HG02973 (cell line): ENCODE results near the gene ST6GALNAC2.
"Not testable (repeated sequence)": the region's sequence is repeated elsewhere in the genome, so short reads cannot be mapped to it uniquely, and the experiment has no call there.

Source experiments
- ATAC-seq: cut with Tn5 transposase; IDR thresholded peaks from one replicate; pipeline ENCODE4 v1.9.1; 2021; ENCODE audit warnings: moderate library complexity; ENCODE audit not compliant: unreplicated experiment

Gene ST6GALNAC2

GRCh38 chr17:76529224-76530094, 56.2 kb downstream of the ST6GALNAC2 start:
- no peak for ATAC-seq

- ATAC-seq = no peak
Observed at GRCh38 chr17:76528528-76529223, 57.0 kb downstream of the ST6GALNAC2 start.

GRCh38 chr17:76528156-76528527, 57.5 kb downstream of the ST6GALNAC2 start:
- ATAC-seq = no peak

- no peak for ATAC-seq
Observed at GRCh38 chr17:76527430-76528111, 58.1 kb downstream of the ST6GALNAC2 start.

DNA sequence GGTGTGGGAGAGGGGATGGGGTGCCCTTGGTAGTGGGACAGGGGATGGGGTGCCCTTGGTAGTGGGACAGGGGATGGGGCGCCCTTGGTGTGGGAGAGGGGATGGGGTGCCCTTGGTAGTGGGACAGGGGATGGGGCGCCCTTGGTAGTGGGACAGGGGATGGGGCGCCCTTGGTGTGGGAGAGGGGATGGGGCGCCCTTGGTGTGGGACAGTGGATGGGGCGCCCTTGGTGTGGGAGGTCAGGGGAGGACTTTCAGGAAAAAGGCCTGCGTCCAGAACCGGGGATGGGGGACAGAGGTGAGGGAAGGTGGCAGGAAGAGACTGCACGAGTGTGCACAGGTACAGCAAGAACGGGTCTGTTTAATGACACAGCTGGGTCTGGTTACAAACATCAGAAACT, 58.6 kb downstream of the ST6GALNAC2 start:
- not testable (repeated sequence) for ATAC-seq

DNA sequence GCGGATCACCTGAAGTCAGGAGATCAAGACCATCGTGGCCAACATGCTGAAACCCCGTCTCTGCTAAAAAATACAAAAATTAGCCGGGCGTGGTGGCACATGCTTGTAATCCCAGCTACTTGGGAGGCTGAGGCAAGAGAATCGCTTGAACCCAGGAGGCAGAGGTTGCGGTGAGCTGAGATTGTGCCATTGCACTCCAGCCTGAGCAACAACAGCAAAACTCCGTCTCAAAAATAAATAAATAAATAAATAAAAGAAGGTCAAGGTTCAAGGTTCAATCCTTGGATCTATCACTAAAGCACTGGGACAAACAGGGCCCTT, 60.2 kb downstream of the ST6GALNAC2 start:
- ATAC-seq = not testable (repeated sequence)

GRCh38 chr17:76524598-76525512, 60.8 kb downstream of the ST6GALNAC2 start:
- ATAC-seq = no peak

DNA sequence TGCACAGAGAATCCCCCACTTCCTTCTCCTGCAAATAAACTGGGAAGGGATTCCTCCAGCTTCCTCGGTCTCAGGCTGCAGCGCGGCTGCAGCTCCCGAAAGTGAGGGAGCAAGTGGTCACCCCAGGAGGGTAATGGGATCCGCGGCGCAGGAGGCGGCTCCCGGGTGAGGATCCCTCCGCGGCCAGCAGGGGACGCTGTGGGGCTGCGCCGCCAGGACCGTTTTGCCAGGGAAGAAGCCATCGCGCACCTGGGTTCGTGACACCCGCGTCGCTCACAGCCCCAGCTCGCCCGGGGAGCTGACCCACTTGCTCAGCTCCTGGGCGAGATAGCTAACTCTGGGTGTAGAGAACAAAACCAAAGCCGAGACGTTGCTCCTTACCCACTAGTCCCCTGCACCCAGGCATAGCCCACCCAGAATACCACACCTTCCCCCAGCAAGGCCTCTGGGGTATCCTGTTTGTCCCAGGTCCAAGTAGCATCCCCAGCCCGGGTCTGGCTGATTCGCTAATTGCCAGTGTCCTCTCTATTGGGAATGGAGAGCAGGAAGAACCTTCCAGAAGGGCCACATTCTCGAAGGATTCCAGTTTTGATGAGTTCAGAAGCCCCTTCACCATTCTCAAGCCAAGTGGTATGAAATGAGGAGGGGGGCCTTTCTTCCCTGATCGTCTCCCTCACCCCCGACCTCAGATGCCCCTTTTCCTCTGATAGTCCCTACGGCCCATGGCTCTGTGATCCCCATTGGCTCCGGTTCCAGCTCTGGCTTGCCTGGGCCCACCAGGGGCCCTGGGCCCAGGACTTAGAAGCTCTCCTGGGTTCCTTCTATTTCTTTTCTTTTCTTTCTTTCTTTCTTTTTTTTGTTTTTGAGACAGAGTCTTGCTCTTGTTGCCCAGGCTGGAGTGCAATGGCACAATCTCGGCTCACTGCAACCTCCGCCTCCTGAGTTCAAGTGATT, 62.3 kb downstream of the ST6GALNAC2 start:
- no peak for ATAC-seq

- ATAC-seq = not testable (repeated sequence)
Observed at GRCh38 chr17:76521683-76522082, 64.0 kb downstream of the ST6GALNAC2 start.

GRCh38 chr17:76521262-76521661, 64.4 kb downstream of the ST6GALNAC2 start:
- no peak for ATAC-seq

DNA sequence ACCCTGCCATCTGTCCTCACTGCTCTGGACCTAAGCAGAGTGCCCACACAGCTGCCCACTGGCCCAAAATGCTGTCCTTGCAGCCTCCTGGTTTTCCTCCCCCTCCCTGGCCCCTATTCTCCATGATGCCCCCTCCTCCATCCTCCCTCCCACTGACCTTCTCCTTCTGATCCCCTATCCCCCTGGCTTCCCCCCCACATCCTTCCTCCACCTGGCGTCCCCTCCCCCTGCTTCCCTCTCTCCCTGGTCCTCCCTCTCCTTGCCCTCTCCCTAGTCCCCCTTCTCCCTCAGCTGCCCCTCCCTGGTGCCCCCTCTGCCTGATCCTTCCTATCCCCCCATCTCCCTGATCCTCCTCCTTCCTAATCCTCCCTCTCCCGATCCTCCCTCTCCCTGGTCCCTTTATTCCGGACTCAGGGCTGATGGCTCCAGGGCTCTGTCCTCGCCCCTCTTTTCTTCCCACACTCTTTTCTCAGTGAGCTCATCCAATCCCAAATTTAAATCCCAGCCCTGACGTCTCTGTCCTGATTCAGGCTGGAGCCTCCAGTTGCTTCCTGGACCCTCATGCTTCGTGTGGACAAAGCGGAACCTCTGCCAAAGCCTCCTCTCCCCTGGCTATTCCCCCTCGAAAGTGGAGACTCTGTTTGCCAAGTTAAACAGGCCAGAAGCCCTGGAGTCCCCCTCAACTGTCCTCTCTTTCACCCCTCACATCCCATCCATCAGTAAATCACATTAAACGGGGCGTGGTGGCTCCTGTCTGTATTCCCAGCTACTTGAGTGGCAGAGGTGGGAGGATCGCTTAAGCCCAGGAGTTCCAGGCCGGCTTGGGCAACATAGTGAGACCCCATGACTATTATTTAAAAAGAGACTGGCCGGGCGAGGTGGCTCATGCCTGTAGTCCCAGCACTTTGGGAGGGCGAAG, 66.4 kb downstream of the ST6GALNAC2 start:
- no peak for ATAC-seq

GRCh38 chr17:76517638-76518038, 68.0 kb downstream of the ST6GALNAC2 start:
- ATAC-seq = no peak
